D721Med (cell line): ENCODE measurements around the gene KIF21B.

Experiments used
- DNase-seq: peaks from one replicate; pipeline ENCODE4 v3.0.0; 2011; ENCODE audit warnings: low spot score; ENCODE audit not compliant: insufficient read length
- FAIRE-seq: peaks from 2 replicates; lab custom pipeline; 2011; peaks lifted over from hg19 to GRCh38; lab: Jason Lieb, UNC
- TF ChIP-seq, protein P1 (sequence below): IDR thresholded peaks from 2 replicates; pipeline ENCODE4 v1.5.1; 2012; ENCODE audit warnings: mild to moderate bottlenecking, control low read depth; ENCODE audit not compliant: insufficient read depth; ENCODE audit errors: missing control alignments

KIF21B gene

DNA sequence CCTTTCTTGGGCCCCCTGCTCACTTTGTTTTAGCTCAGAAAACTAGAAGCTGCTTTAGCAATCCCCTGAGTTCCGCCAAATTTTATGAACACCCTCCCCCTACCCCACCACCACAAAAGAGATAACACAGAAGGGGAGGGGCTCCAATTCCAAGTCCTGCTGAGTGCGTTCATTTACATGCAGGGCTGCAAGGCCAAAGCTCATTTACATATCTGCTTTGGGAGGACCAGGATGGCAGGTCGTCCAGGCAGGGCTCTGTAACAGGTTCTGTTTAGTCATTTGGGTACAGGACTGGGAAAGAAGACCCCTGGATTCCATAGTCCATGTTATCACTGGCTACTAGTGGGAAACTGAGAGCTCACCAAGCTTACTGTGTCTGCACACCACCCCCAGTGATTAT, 35.9 kb upstream of the KIF21B start:
- no peak for FAIRE-seq
- no peak for DNase-seq
- TF ChIP-seq, protein P1, sequence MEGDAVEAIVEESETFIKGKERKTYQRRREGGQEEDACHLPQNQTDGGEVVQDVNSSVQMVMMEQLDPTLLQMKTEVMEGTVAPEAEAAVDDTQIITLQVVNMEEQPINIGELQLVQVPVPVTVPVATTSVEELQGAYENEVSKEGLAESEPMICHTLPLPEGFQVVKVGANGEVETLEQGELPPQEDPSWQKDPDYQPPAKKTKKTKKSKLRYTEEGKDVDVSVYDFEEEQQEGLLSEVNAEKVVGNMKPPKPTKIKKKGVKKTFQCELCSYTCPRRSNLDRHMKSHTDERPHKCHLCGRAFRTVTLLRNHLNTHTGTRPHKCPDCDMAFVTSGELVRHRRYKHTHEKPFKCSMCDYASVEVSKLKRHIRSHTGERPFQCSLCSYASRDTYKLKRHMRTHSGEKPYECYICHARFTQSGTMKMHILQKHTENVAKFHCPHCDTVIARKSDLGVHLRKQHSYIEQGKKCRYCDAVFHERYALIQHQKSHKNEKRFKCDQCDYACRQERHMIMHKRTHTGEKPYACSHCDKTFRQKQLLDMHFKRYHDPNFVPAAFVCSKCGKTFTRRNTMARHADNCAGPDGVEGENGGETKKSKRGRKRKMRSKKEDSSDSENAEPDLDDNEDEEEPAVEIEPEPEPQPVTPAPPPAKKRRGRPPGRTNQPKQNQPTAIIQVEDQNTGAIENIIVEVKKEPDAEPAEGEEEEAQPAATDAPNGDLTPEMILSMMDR: no peak

DNA sequence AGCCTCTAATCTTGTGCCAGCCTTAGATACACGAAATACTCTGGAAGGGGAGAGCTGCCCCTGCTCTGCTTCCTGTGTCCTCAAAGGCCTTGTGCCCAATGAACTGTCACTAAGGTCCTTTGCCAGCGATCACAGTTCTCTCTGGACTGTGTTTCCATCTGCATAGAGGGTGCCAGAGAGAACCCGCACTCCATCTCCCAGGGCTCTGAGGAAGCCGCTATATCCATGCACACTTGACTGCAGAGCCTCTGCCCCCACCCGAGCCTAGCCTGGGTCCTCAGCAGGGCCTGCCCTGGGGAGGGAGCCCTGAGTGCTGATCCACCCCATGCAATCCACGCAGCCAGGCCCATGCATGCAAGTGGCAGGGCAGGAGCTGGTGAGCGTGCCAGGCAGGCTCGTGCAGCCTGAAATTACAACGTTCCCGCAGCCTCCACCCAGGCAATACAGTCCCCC, 30.6 kb upstream of the KIF21B start:
- TF ChIP-seq, protein P1: no peak
- FAIRE-seq: no peak
- DNase-seq: no peak

DNA sequence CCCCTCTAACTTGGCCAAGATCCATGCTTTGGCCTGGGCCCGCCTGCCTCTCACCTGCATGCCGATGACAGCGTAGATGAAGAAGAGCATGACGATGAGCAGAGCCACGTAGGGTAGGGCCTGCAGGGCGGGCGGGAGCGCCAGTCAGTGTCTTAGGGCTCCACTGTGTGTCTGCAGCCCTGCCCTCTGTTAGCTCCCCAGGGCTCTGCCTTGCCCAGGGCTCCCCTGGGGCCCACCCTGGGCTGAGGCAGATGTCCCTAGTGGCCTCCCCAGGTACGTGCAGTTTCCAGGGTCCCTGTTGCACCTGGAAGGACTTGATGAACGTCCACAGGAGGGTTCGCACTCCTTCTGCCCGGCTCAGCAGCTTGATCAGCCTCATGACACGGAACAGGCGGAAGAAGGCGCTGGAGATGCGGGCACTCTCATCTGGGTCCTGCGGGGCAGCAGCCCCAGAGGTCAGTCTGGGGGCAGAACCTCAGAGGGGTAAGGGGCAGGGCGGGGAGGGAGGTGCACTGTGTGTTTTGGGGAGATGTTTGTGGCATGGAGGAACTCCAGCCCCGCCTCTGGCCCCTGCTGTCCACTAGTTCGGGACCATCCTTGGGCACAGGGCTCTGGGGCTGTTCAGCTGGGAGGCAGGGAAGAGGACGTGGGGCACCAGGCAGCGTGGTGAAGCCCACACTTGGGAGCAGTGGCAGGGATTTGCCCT, 29.8 kb upstream of the KIF21B start:
- FAIRE-seq: no peak
- TF ChIP-seq, protein P1: no peak
- no peak for DNase-seq

DNA sequence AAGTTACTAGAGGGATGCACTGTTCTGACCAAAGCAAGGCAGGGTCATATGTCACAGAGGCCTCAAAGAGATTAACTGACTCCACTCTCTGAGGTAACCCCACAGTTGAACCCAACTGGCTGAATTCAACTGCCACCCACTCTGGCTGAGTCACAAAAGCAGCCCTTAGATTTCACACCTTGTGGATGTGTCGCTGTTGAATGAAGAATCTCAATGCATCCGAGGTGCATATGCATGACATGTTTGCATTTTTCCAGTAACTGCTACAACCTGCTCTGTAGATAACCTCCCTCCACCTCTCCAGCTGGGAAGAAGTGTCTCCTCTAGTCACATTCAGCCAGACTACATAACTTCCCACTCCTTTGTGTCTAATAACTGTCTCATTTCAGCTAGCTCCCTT, 27.9 kb upstream of the KIF21B start:
- DNase-seq (no peak), FAIRE-seq (no peak)
- TF ChIP-seq, protein P1: no peak

DNA sequence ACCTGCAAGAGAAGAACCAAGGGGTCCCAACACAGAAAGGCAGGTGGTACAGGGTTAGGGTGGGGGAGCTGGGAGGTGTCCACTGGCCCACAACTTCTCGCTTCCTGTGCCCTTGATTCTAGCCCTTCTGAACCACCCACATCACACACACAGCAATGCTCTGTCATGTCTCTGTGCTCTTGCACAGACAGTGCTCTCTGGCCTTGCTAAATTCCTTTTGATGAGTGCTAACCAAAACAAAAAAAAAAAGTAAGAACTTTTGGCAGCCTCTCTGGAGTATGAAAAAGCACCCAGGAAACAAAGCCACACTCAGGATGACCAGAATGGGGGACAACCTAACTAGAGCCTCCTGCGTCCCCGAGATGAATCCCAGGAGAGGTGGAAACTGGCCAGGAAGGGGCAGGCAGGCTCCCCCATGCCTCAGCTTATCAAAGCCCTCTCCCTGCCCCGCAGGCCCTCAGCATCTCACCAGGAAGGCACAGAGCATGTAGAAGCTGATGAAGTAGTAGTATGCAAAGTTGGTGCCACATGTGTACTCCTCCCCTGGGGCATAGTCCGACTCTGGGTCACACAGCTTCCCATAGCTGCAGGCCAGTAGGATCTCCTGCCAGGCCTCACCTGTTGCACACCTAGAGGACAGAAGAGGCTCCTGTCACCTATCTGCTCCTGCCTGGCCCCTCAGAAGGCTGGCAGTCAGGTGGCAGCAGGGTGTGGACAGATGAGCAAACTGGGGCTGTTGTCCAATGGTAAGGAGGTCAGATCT, 27.2 kb upstream of the KIF21B start:
- TF ChIP-seq, protein P1: no peak
- DNase-seq (no peak), FAIRE-seq (no peak)

DNA sequence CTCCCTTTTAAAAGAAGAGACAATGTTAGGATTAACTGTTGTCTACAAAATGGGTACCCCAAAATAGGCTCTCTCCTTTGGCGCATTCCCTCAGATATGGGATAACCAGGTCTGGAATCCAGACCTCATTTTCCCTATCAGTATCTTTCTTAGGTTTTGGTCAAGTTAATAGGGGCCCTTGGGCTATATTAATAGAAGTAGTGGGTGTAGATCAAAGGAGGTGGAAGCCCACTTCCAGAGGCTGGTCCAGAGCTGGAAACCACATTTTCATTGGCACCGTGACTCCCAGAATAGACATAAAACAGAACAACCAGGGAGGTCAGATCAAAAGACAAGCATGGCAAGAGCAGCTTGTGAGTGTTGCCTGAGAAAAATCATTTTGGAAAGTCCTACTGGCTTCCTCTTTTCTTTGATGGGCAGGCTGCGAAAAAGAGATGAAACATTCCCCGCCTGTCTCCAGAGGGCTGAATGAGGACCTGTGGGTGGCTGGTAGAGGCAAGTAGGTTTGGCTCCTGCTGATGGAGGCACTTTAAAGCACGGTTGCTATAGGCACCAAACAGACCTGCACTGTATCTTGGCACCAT, 25.8 kb upstream of the KIF21B start:
- DNase-seq: no peak
- TF ChIP-seq, protein P1: no peak
- FAIRE-seq: no peak
